Measurements from ENCODE around the gene CACNG5. TPM values are rescaled to one million over a fixed set of nuclear protein-coding genes. Genes with fewer than 3 reads are reported as not detected.

Gene CACNG5, protein sequence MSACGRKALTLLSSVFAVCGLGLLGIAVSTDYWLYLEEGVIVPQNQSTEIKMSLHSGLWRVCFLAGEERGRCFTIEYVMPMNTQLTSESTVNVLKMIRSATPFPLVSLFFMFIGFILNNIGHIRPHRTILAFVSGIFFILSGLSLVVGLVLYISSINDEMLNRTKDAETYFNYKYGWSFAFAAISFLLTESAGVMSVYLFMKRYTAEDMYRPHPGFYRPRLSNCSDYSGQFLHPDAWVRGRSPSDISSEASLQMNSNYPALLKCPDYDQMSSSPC
- polyA plus RNA-seq (1.2 TPM in 1 of 2 replicates, not detected in the other), polyA minus RNA-seq (1.2 and 1.5 TPM in 2 replicates)

DNA sequence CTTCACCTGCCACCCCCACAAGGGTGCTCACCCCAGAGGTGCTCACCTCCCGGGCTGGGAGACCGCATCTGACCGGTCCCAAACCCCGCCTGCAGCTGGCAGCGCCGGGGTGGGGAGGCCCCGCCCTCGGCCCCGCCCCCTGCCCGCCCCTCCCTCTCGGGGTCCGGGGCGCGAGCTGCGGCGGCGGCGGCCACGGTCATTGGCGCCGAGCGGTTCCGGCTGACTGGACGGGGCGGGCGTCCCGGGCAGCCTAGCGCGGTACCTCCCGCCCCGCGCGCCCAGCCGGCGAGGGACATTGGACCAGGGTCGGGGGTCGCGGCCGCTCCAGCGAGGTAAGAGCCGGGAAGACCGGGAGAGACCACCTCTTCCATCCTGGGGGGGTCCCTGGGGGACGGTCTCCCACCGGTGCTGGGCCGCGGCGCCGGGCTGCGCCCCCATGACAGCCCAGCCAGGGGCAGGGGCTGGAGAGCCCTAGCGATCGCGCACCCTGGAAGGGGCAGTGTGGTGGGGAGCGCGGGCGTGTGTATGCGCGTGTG is at the start of gene CACNG5:
Gene CACNG5, plus strand, starts transcription at position 199 of the 536 bp plus-strand sequence. CDS start 42,216 bp downstream, outside the sequence.
- H2AFZ ChIP-seq (ENCODE audit: low read depth, low read length) = no peak within 1 kb of the TSS

DNA sequence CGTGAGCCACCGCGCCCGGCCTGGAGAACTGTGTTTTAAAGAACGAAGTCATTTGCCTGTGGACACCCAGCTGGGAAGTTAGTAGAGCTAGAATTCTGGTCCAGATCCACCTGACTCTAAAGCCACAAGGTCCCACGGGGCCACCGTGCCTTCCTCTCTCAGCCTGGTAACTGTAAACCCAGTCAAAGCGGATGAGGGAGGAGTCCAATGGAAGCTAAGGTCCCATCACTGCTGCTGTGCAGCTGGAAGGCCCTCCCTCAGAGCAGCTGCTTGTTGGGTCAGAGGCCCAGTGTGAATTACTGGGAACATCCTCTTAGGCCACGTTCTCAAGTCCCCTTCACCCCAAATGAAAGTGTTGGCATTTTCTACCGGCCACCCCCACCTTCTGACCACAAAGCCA is 48.8 kb upstream of the CACNG5 start:
- Histone ChIP-seq H2AFZ (ENCODE audit: low read depth, low read length) (no peak overlapping the region), H3K27me3 (ENCODE audit: insufficient read depth, low read depth, low read length) (no peaks in the 10 kb centered on the region), H3F3A (ENCODE audit: insufficient read depth, low read length, poor library complexity, severe bottlenecking) (no peaks in the 10 kb centered on the region), H3K27ac (ENCODE audit: low read length) (no peak overlapping the region), H3K9me3 (ENCODE audit: low read length) (no peaks in the 10 kb centered on the region), H3K9ac (ENCODE audit: low read length) (no peak overlapping the region), H3K36me3 (ENCODE audit: insufficient read depth, low read length) (no peaks in the 10 kb centered on the region), H3K4me3 (ENCODE audit: low read length) (no peak overlapping the region), H4K20me1 (ENCODE audit: insufficient read depth) (no peaks in the 10 kb centered on the region), H3K4me2 (ENCODE audit: low read length) (no peak overlapping the region), H3K79me2 (replicated peaks; ENCODE audit: insufficient read depth, low read length) (no peaks in the 10 kb centered on the region), H3K9me2 (ENCODE audit: insufficient read depth, low read length) (no peaks in the 10 kb centered on the region)
- TF ChIP-seq, protein P1, sequence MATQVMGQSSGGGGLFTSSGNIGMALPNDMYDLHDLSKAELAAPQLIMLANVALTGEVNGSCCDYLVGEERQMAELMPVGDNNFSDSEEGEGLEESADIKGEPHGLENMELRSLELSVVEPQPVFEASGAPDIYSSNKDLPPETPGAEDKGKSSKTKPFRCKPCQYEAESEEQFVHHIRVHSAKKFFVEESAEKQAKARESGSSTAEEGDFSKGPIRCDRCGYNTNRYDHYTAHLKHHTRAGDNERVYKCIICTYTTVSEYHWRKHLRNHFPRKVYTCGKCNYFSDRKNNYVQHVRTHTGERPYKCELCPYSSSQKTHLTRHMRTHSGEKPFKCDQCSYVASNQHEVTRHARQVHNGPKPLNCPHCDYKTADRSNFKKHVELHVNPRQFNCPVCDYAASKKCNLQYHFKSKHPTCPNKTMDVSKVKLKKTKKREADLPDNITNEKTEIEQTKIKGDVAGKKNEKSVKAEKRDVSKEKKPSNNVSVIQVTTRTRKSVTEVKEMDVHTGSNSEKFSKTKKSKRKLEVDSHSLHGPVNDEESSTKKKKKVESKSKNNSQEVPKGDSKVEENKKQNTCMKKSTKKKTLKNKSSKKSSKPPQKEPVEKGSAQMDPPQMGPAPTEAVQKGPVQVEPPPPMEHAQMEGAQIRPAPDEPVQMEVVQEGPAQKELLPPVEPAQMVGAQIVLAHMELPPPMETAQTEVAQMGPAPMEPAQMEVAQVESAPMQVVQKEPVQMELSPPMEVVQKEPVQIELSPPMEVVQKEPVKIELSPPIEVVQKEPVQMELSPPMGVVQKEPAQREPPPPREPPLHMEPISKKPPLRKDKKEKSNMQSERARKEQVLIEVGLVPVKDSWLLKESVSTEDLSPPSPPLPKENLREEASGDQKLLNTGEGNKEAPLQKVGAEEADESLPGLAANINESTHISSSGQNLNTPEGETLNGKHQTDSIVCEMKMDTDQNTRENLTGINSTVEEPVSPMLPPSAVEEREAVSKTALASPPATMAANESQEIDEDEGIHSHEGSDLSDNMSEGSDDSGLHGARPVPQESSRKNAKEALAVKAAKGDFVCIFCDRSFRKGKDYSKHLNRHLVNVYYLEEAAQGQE (IDR thresholded peaks at IDR 0.05; ENCODE audit: borderline replicate concordance) = no peak
- TF ChIP-seq SMC3 (conservative IDR thresholded peaks at IDR 0.05; ENCODE audit: poor library complexity) (no peak), RAD21 (conservative IDR thresholded peaks at IDR 0.05) (no peak), EZH2 (IDR thresholded peaks at IDR 0.05; ENCODE audit: borderline replicate concordance, insufficient read depth, low read length, poor library complexity, severe bottlenecking) (no peak), POLR2AphosphoS5 (IDR thresholded peaks at IDR 0.05) (no peak), TAF1 (IDR thresholded peaks at IDR 0.05; ENCODE audit: low read depth) (no peak), MXI1 (conservative IDR thresholded peaks at IDR 0.05; ENCODE audit: poor library complexity, severe bottlenecking) (no peak), EP300 (conservative IDR thresholded peaks at IDR 0.05; ENCODE audit: poor library complexity, severe bottlenecking) (no peak)
- TF ChIP-seq, protein P2, sequence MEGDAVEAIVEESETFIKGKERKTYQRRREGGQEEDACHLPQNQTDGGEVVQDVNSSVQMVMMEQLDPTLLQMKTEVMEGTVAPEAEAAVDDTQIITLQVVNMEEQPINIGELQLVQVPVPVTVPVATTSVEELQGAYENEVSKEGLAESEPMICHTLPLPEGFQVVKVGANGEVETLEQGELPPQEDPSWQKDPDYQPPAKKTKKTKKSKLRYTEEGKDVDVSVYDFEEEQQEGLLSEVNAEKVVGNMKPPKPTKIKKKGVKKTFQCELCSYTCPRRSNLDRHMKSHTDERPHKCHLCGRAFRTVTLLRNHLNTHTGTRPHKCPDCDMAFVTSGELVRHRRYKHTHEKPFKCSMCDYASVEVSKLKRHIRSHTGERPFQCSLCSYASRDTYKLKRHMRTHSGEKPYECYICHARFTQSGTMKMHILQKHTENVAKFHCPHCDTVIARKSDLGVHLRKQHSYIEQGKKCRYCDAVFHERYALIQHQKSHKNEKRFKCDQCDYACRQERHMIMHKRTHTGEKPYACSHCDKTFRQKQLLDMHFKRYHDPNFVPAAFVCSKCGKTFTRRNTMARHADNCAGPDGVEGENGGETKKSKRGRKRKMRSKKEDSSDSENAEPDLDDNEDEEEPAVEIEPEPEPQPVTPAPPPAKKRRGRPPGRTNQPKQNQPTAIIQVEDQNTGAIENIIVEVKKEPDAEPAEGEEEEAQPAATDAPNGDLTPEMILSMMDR (IDR thresholded peaks at IDR 0.05; ENCODE audit: poor library complexity, severe bottlenecking) = no peak

More for the DNA sequence above, at the start of gene CACNG5:
- no peak within 1 kb of the TSS for H3K4me2 ChIP-seq (ENCODE audit: low read length)
- peak within 1 kb of the TSS; percentile 26 for H3K9ac ChIP-seq (ENCODE audit: low read length)
- H3F3A ChIP-seq (ENCODE audit: insufficient read depth, low read length, poor library complexity, severe bottlenecking) = no peaks in the 10 kb centered on the region
- peak within 1 kb of the TSS; percentile 59 for H3K4me3 ChIP-seq (ENCODE audit: low read length)
- H3K9me2 ChIP-seq (ENCODE audit: insufficient read depth, low read length) = no peaks in the 10 kb centered on the region
- H3K79me2 ChIP-seq (replicated peaks; ENCODE audit: insufficient read depth, low read length) = no peaks in the 10 kb centered on the region
- peaks cover 27% of the 10 kb centered on the region for H3K27me3 ChIP-seq (ENCODE audit: insufficient read depth, low read depth, low read length)
- H3K9me3 ChIP-seq (ENCODE audit: low read length) = no peaks in the 10 kb centered on the region
- no peaks in the 10 kb centered on the region for H4K20me1 ChIP-seq (ENCODE audit: insufficient read depth)
- H3K27ac ChIP-seq (ENCODE audit: low read length) = no peak within 1 kb of the TSS
- no peak for TF ChIP-seq TAF1 (IDR thresholded peaks at IDR 0.05; ENCODE audit: low read depth)
- TF ChIP-seq SMC3 (conservative IDR thresholded peaks at IDR 0.05; ENCODE audit: poor library complexity) = no peak
- no peak for TF ChIP-seq POLR2AphosphoS5 (IDR thresholded peaks at IDR 0.05)
- no peak for TF ChIP-seq RAD21 (conservative IDR thresholded peaks at IDR 0.05)
- TF ChIP-seq, protein P1 (IDR thresholded peaks at IDR 0.05; ENCODE audit: borderline replicate concordance) = no peak
- no peak for TF ChIP-seq MXI1 (conservative IDR thresholded peaks at IDR 0.05; ENCODE audit: poor library complexity, severe bottlenecking)
- TF ChIP-seq EZH2 (IDR thresholded peaks at IDR 0.05; ENCODE audit: borderline replicate concordance, insufficient read depth, low read length, poor library complexity, severe bottlenecking) = no peak
- TF ChIP-seq EP300 (conservative IDR thresholded peaks at IDR 0.05; ENCODE audit: poor library complexity, severe bottlenecking) = no peak
- TF ChIP-seq, protein P2 (IDR thresholded peaks at IDR 0.05; ENCODE audit: poor library complexity, severe bottlenecking) = no peak
- no peaks in the 10 kb centered on the region for H3K36me3 ChIP-seq (ENCODE audit: insufficient read depth, low read length)

All from neural cell (in vitro differentiated cells).